Glutamatergic neuron (in vitro differentiated cells): ENCODE results near the gene PRAF2. TPM values are rescaled to one million over a fixed set of nuclear protein-coding genes. Genes with fewer than 3 reads are reported as not detected.

Experiments used
- DNase-seq: peaks from one replicate; pipeline ENCODE4 v3.0.0; 2022
- H3K27ac Mint-ChIP-seq: one replicate; pipeline ENCODE4 v1.8.0; 2020; ENCODE audit warnings: mild to moderate bottlenecking, mixed read lengths, inconsistent platforms; ENCODE audit not compliant: unreplicated experiment
- H3K27me3 Mint-ChIP-seq: one replicate; pipeline ENCODE4 v1.8.0; 2020; ENCODE audit warnings: mild to moderate bottlenecking, moderate library complexity, mixed read lengths, inconsistent platforms; ENCODE audit not compliant: unreplicated experiment
- H3K36me3 Mint-ChIP-seq: one replicate; pipeline ENCODE4 v1.8.0; 2020; ENCODE audit warnings: mild to moderate bottlenecking, mixed read lengths, inconsistent platforms; ENCODE audit not compliant: unreplicated experiment
- H3K4me1 Mint-ChIP-seq: one replicate; pipeline ENCODE4 v1.8.0; 2020; ENCODE audit warnings: mild to moderate bottlenecking, low read depth, mixed read lengths, inconsistent platforms; ENCODE audit not compliant: unreplicated experiment
- H3K4me3 Mint-ChIP-seq: one replicate; pipeline ENCODE4 v1.8.0; 2020; ENCODE audit warnings: mild to moderate bottlenecking, mixed read lengths, inconsistent platforms; ENCODE audit not compliant: unreplicated experiment
- H3K9me3 Mint-ChIP-seq: one replicate; pipeline ENCODE4 v1.8.0; 2020; ENCODE audit warnings: mild to moderate bottlenecking, moderate library complexity, mixed read lengths, inconsistent platforms; ENCODE audit not compliant: unreplicated experiment
- CTCF ChIP-seq: fragments of 200-600 bp; sonication (generic); IDR thresholded peaks from one replicate; pipeline ENCODE4 v1.5.0; 2021; ENCODE audit not compliant: partially characterized antibody, unreplicated experiment
- total RNA-seq: library from RNA; stranded (reverse); fragmentation: NEBNext Ultra II Directional; extraction: Animal tissue kit (Norgen Biotek cat#: 25700); gene quantifications from one replicate; pipeline ENCODE4 v1.2.1, GENCODE V29; 2021; ENCODE audit not compliant: unreplicated experiment

Gene PRAF2
- total RNA-seq, 1 donor from 2014 or later = 41.5 TPM

- peaks cover 2% of the 10 kb centered on the region for H3K27me3 Mint-ChIP-seq
- peaks cover 6% of the 10 kb centered on the region for H3K9me3 Mint-ChIP-seq
- no peaks in the 10 kb centered on the region for H3K4me1 Mint-ChIP-seq
- no peak overlapping the region for H3K4me3 Mint-ChIP-seq
- no peak for TF ChIP-seq CTCF
- H3K27ac Mint-ChIP-seq = no peak overlapping the region
- DNase-seq = no peak
- H3K36me3 Mint-ChIP-seq = no peaks in the 10 kb centered on the region
These were observed 14.6 kb downstream of the PRAF2 start for GRCh38 chrX:49059201-49059600.

- H3K4me1 Mint-ChIP-seq = no peaks in the 10 kb centered on the region
- no peak for DNase-seq
- no peaks in the 10 kb centered on the region for H3K36me3 Mint-ChIP-seq
- no peak within 1 kb of the TSS for H3K27ac Mint-ChIP-seq
- peaks cover 10% of the 10 kb centered on the region for H3K9me3 Mint-ChIP-seq
- TF ChIP-seq CTCF = no peak
- peaks cover 6% of the 10 kb centered on the region for H3K27me3 Mint-ChIP-seq
- H3K4me3 Mint-ChIP-seq = no peak within 1 kb of the TSS
These were observed 15.0 kb downstream of the PRAF2 start, which contains the start of gene CCDC120 for GRCh38 chrX:49058794-49059193. TSS of gene CCDC120 (plus strand) at chrX:49058999. CDS start at chrX:49062042, 3,043 bp downstream.

GRCh38 chrX:49054073-49054762, 19.6 kb downstream of the PRAF2 start:
- Mint-ChIP-seq H3K27me3 (peaks cover 6% of the 10 kb centered on the region), H3K9me3 (peaks cover 13% of the 10 kb centered on the region), H3K36me3 (no peaks in the 10 kb centered on the region), H3K4me3 (peak overlapping the region; percentile 98), H3K27ac (peak overlapping the region; percentile 82), H3K4me1 (peaks cover 2% of the 10 kb centered on the region)
- no peak for DNase-seq
- TF ChIP-seq CTCF = no peak

- TF ChIP-seq CTCF = no peak
- Mint-ChIP-seq H3K36me3 (no peaks in the 10 kb centered on the region), H3K27me3 (peaks cover 6% of the 10 kb centered on the region), H3K4me3 (peak overlapping the region; percentile 98), H3K4me1 (peaks cover 2% of the 10 kb centered on the region), H3K27ac (peak overlapping the region; percentile 82), H3K9me3 (peaks cover 13% of the 10 kb centered on the region)
- DNase-seq = peak; percentile 82
These were observed 20.4 kb downstream of the PRAF2 start for GRCh38 chrX:49053223-49054072.

GRCh38 chrX:49043987-49044281, 29.9 kb downstream of the PRAF2 start:
- Mint-ChIP-seq H3K36me3 (no peaks in the 10 kb centered on the region), H3K27me3 (peaks cover 8% of the 10 kb centered on the region), H3K4me1 (peaks cover 3% of the 10 kb centered on the region), H3K27ac (peak overlapping the region; percentile 76), H3K9me3 (peaks cover 4% of the 10 kb centered on the region), H3K4me3 (peak overlapping the region; percentile 77)
- no peak for DNase-seq
- TF ChIP-seq CTCF = no peak
